ENCODE results near the gene RNGTT.
"Not testable (repeated sequence)": the region's sequence is repeated elsewhere in the genome, so short reads cannot be mapped to it uniquely, and the experiment has no call there.

Gene RNGTT

GRCh38 chr6:88785478-88785877 is 177.9 kb downstream of the RNGTT start:
- H3K9ac ChIP-seq, result no peak overlapping the region
- no peaks in the 10 kb centered on the region for H3K27me3 ChIP-seq
- no peaks in the 10 kb centered on the region for H4K20me1 ChIP-seq
- no peaks in the 10 kb centered on the region for H3K4me1 ChIP-seq
- H3K36me3 ChIP-seq, result no peaks in the 10 kb centered on the region
- no peak for TF ChIP-seq Cebpa-rat (IDR thresholded peaks at IDR 0.05)
- no peaks in the 10 kb centered on the region for H3K9me3 ChIP-seq
- H3K27ac ChIP-seq, result no peak overlapping the region
- H3K4me2 ChIP-seq, result no peak overlapping the region
- no peak overlapping the region for H3K4me3 ChIP-seq

- no peaks in the 10 kb centered on the region for H3K27me3 ChIP-seq
- TF ChIP-seq Cebpa-rat (IDR thresholded peaks at IDR 0.05), result no peak
- H4K20me1 ChIP-seq, result no peaks in the 10 kb centered on the region
- no peak overlapping the region for H3K4me2 ChIP-seq
- no peak overlapping the region for H3K27ac ChIP-seq
- no peak overlapping the region for H3K4me3 ChIP-seq
- H3K4me1 ChIP-seq, result no peaks in the 10 kb centered on the region
- no peaks in the 10 kb centered on the region; the same call in 1 of the 2 replicates for H3K9me3 ChIP-seq
- H3K36me3 ChIP-seq, result no peaks in the 10 kb centered on the region
- no peak overlapping the region for H3K9ac ChIP-seq
These were observed 182.6 kb downstream of the RNGTT start for GRCh38 chr6:88780714-88781389.

- H3K4me3 ChIP-seq, result no peak overlapping the region
- no peak for TF ChIP-seq Cebpa-rat (IDR thresholded peaks at IDR 0.05)
These were observed 187.4 kb downstream of the RNGTT start for GRCh38 chr6:88775866-88776571.

GRCh38 chr6:88768114-88768513 is 195.3 kb downstream of the RNGTT start:
- H3K36me3 ChIP-seq, H3K4me1 ChIP-seq, H3K9me3 ChIP-seq, H3K9ac ChIP-seq, H3K4me2 ChIP-seq, H3K4me3 ChIP-seq, H4K20me1 ChIP-seq, H3K27me3 ChIP-seq, H3K27ac ChIP-seq: not testable (repeated sequence)

More at GRCh38 chr6:88775866-88776571, 187.4 kb downstream of the RNGTT start:
- Histone ChIP-seq H4K20me1 (no peaks in the 10 kb centered on the region), H3K9me3 (no peaks in the 10 kb centered on the region; the same call in 1 of the 2 replicates), H3K27me3 (no peaks in the 10 kb centered on the region), H3K9ac (no peak overlapping the region), H3K27ac (no peak overlapping the region), H3K4me1 (no peaks in the 10 kb centered on the region), H3K36me3 (no peaks in the 10 kb centered on the region), H3K4me2 (no peak overlapping the region)

- no peak overlapping the region for H3K27ac ChIP-seq
- no peaks in the 10 kb centered on the region for H4K20me1 ChIP-seq
- H3K9ac ChIP-seq, result no peak overlapping the region
These were observed 199.3 kb downstream of the RNGTT start for GRCh38 chr6:88764081-88764480.

GRCh38 chr6:88763160-88763559 is 200.3 kb downstream of the RNGTT start:
- no peak overlapping the region for H3K4me2 ChIP-seq
- H3K4me3 ChIP-seq, result no peak overlapping the region
- no peaks in the 10 kb centered on the region for H3K27me3 ChIP-seq
- no peaks in the 10 kb centered on the region for H4K20me1 ChIP-seq
- H3K4me1 ChIP-seq, result no peaks in the 10 kb centered on the region
- no peak for TF ChIP-seq Cebpa-rat (IDR thresholded peaks at IDR 0.05)
- H3K9ac ChIP-seq, result no peak overlapping the region
- H3K36me3 ChIP-seq, result no peaks in the 10 kb centered on the region
- no peaks in the 10 kb centered on the region for H3K9me3 ChIP-seq
- no peak overlapping the region for H3K27ac ChIP-seq

More at GRCh38 chr6:88764081-88764480, 199.3 kb downstream of the RNGTT start:
- Histone ChIP-seq H3K4me1 (no peaks in the 10 kb centered on the region), H3K36me3 (no peaks in the 10 kb centered on the region), H3K4me3 (no peak overlapping the region), H3K27me3 (no peaks in the 10 kb centered on the region), H3K4me2 (no peak overlapping the region), H3K9me3 (no peaks in the 10 kb centered on the region)
- no peak for TF ChIP-seq Cebpa-rat (IDR thresholded peaks at IDR 0.05)

GRCh38 chr6:88761237-88762031 is 202.0 kb downstream of the RNGTT start:
- Histone ChIP-seq H3K4me3 (no peak overlapping the region), H3K9me3 (no peaks in the 10 kb centered on the region), H3K27ac (no peak overlapping the region), H4K20me1 (no peaks in the 10 kb centered on the region), H3K4me1 (no peaks in the 10 kb centered on the region), H3K4me2 (no peak overlapping the region), H3K36me3 (no peaks in the 10 kb centered on the region), H3K27me3 (no peaks in the 10 kb centered on the region), H3K9ac (no peak overlapping the region)
- no peak for TF ChIP-seq Cebpa-rat (IDR thresholded peaks at IDR 0.05)

- Histone ChIP-seq H3K27ac (no peak overlapping the region), H3K4me2 (no peak overlapping the region), H3K4me3 (no peak overlapping the region), H3K4me1 (no peaks in the 10 kb centered on the region), H4K20me1 (no peaks in the 10 kb centered on the region), H3K9me3 (peaks cover 8% of the 10 kb centered on the region; the same call in 1 of the 2 replicates), H3K36me3 (no peaks in the 10 kb centered on the region), H3K27me3 (no peaks in the 10 kb centered on the region), H3K9ac (no peak overlapping the region)
- TF ChIP-seq Cebpa-rat (IDR thresholded peaks at IDR 0.05), result no peak
These were observed 203.3 kb downstream of the RNGTT start for GRCh38 chr6:88760091-88760490.

- H3K4me2 ChIP-seq, result no peak overlapping the region
- no peaks in the 10 kb centered on the region for H3K36me3 ChIP-seq
- no peak overlapping the region for H3K4me3 ChIP-seq
- no peak overlapping the region for H3K9ac ChIP-seq
- H3K9me3 ChIP-seq, result peaks cover 14% of the 10 kb centered on the region; the same call in 1 of the 2 replicates
- no peaks in the 10 kb centered on the region for H4K20me1 ChIP-seq
- H3K27me3 ChIP-seq, result no peaks in the 10 kb centered on the region
- no peaks in the 10 kb centered on the region for H3K4me1 ChIP-seq
- TF ChIP-seq Cebpa-rat (IDR thresholded peaks at IDR 0.05), result no peak
- no peak overlapping the region for H3K27ac ChIP-seq
These were observed 212.5 kb downstream of the RNGTT start for GRCh38 chr6:88750936-88751335.

- Histone ChIP-seq H3K4me3 (no peak overlapping the region), H3K27ac (no peak overlapping the region), H3K4me2 (no peak overlapping the region), H3K4me1 (no peaks in the 10 kb centered on the region), H3K9me3 (peaks cover 7% of the 10 kb centered on the region; the same call in 1 of the 2 replicates), H3K27me3 (no peaks in the 10 kb centered on the region), H3K9ac (no peak overlapping the region), H3K36me3 (no peaks in the 10 kb centered on the region), H4K20me1 (no peaks in the 10 kb centered on the region)
- no peak for TF ChIP-seq Cebpa-rat (IDR thresholded peaks at IDR 0.05)
These were observed 213.6 kb downstream of the RNGTT start for GRCh38 chr6:88749849-88750248.
